ENCODE measurements around the gene SELE.

SELE gene

GRCh38 chr1:169696273-169697100, 37.4 kb downstream of the SELE start:
- TF ChIP-seq TAF1 (IDR thresholded peaks at IDR 0.05; ENCODE audit: borderline replicate concordance, insufficient read depth, low read length) (no peak), POLR2AphosphoS5 (IDR thresholded peaks at IDR 0.05; ENCODE audit: low read depth, low read length) (no peak), SIN3A (IDR thresholded peaks at IDR 0.05; ENCODE audit: borderline replicate concordance, insufficient read depth, low read length) (no peak), FOXP2 (optimal IDR thresholded peaks at IDR 0.05; ENCODE audit: borderline replicate concordance, extremely low read depth, extremely low read length, insufficient read depth) (no peak)
- TF ChIP-seq, protein P1, sequence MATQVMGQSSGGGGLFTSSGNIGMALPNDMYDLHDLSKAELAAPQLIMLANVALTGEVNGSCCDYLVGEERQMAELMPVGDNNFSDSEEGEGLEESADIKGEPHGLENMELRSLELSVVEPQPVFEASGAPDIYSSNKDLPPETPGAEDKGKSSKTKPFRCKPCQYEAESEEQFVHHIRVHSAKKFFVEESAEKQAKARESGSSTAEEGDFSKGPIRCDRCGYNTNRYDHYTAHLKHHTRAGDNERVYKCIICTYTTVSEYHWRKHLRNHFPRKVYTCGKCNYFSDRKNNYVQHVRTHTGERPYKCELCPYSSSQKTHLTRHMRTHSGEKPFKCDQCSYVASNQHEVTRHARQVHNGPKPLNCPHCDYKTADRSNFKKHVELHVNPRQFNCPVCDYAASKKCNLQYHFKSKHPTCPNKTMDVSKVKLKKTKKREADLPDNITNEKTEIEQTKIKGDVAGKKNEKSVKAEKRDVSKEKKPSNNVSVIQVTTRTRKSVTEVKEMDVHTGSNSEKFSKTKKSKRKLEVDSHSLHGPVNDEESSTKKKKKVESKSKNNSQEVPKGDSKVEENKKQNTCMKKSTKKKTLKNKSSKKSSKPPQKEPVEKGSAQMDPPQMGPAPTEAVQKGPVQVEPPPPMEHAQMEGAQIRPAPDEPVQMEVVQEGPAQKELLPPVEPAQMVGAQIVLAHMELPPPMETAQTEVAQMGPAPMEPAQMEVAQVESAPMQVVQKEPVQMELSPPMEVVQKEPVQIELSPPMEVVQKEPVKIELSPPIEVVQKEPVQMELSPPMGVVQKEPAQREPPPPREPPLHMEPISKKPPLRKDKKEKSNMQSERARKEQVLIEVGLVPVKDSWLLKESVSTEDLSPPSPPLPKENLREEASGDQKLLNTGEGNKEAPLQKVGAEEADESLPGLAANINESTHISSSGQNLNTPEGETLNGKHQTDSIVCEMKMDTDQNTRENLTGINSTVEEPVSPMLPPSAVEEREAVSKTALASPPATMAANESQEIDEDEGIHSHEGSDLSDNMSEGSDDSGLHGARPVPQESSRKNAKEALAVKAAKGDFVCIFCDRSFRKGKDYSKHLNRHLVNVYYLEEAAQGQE (IDR thresholded peaks at IDR 0.05; ENCODE audit: insufficient read depth in 1 of 2, low read depth in 2 of 2, low read length in 2 of 2): no peak

DNA sequence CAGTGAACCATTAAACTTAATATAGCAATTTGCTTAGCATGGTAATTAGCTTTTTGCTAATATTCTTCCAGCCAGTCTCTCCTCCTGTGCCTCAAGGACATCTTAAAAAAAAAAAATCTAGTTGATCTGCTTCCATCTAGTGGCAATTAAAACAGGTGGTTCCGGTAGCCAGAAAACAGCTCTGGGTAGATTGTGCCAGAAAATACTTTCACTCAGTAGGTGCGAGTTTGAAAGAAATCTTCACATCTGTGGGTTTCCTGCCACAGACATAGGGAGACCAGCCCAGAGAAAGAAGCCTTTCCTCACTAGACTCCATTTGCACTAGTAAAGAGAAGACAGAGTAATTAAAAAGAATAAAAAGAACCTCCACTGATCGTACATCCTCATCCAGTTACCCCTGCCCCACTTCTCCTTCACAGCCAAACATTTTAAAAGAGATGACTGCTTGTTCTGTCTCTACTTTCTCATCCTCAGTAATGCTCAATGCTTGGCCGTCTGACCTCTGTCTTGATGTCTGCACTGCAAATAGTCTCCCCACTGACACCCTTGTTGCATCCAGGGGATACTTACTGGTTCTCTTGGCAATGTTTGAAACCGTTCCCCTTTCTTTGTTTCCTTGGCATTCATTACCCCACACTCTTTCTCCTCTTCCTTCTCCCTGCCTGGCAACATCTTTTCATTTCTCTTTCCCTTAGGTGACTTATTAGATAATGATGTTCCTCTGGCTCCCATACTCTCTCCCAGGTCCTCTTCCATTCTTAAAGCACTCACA, 39.4 kb downstream of the SELE start:
- TF ChIP-seq FOXP2 (optimal IDR thresholded peaks at IDR 0.05; ENCODE audit: borderline replicate concordance, extremely low read depth, extremely low read length, insufficient read depth) (no peak), SIN3A (IDR thresholded peaks at IDR 0.05; ENCODE audit: borderline replicate concordance, insufficient read depth, low read length) (no peak), POLR2AphosphoS5 (IDR thresholded peaks at IDR 0.05; ENCODE audit: low read depth, low read length) (no peak), TAF1 (IDR thresholded peaks at IDR 0.05; ENCODE audit: borderline replicate concordance, insufficient read depth, low read length) (no peak)
- TF ChIP-seq, protein P1 (IDR thresholded peaks at IDR 0.05; ENCODE audit: insufficient read depth in 1 of 2, low read depth in 2 of 2, low read length in 2 of 2): no peak

DNA sequence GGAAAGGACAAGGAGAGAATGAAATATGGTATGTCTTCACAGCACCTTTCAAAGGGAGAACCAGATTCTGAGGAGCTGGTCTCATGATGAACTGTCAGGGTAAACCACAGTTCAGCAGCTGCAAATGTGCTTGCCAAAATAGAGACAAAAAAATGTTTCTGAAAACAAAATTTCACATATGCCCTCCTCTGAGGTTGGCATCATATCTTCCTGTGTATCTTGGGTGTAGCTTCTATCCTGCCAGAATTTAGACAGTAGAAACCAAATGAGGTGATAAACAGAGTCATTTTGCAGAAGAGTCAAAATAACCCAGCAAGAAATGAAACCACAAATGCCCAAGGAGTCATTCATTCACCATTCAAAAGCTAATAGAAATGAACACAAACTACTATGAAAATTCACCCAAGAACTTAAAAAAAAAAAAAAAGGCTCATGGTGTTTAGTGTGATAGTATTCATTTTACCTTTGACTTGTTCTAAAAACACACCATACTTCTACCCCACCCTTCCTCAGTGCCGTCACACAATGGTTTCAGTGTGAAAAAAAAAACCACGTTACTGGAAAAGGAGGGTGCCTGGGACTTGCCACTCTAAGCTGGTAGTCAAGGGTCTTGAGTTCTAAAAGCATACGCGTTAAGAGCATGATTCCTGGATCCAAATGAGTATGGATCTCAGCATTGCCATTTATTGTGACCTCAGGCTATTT, 41.0 kb downstream of the SELE start:
- TF ChIP-seq SIN3A (IDR thresholded peaks at IDR 0.05; ENCODE audit: borderline replicate concordance, insufficient read depth, low read length): no peak
- no peak for TF ChIP-seq FOXP2 (optimal IDR thresholded peaks at IDR 0.05; ENCODE audit: borderline replicate concordance, extremely low read depth, extremely low read length, insufficient read depth)
- TF ChIP-seq POLR2AphosphoS5 (IDR thresholded peaks at IDR 0.05; ENCODE audit: low read depth, low read length): no peak
- no peak for TF ChIP-seq TAF1 (IDR thresholded peaks at IDR 0.05; ENCODE audit: borderline replicate concordance, insufficient read depth, low read length)
- TF ChIP-seq, protein P1 (IDR thresholded peaks at IDR 0.05; ENCODE audit: insufficient read depth in 1 of 2, low read depth in 2 of 2, low read length in 2 of 2): no peak

GRCh38 chr1:169690489-169690888, 43.4 kb downstream of the SELE start:
- TF ChIP-seq TAF1 (IDR thresholded peaks at IDR 0.05; ENCODE audit: borderline replicate concordance, insufficient read depth, low read length) (no peak), POLR2AphosphoS5 (IDR thresholded peaks at IDR 0.05; ENCODE audit: low read depth, low read length) (no peak), FOXP2 (optimal IDR thresholded peaks at IDR 0.05; ENCODE audit: borderline replicate concordance, extremely low read depth, extremely low read length, insufficient read depth) (no peak), SIN3A (IDR thresholded peaks at IDR 0.05; ENCODE audit: borderline replicate concordance, insufficient read depth, low read length) (no peak)
- TF ChIP-seq, protein P1 (IDR thresholded peaks at IDR 0.05; ENCODE audit: insufficient read depth in 1 of 2, low read depth in 2 of 2, low read length in 2 of 2): no peak

Measured in PFSK-1 (cell line).